ENCODE measurements around the gene CNDP1.

GRCh38 chr18:74488864-74489263 is 45.4 kb upstream of the CNDP1 start:
- no peak for TF ChIP-seq POLR2AphosphoS5 (IDR thresholded peaks at IDR 0.05; ENCODE audit: low read depth, low read length)
- no peak for TF ChIP-seq TAF1 (IDR thresholded peaks at IDR 0.05; ENCODE audit: borderline replicate concordance, insufficient read depth, low read length)
- TF ChIP-seq REST (IDR thresholded peaks at IDR 0.05; ENCODE audit: insufficient read depth in 1 of 2, low read depth in 2 of 2, low read length in 2 of 2): no peak
- TF ChIP-seq SIN3A (IDR thresholded peaks at IDR 0.05; ENCODE audit: borderline replicate concordance, insufficient read depth, low read length): no peak
- no peak for TF ChIP-seq FOXP2 (optimal IDR thresholded peaks at IDR 0.05; ENCODE audit: borderline replicate concordance, extremely low read depth, extremely low read length, insufficient read depth)

All from PFSK-1 (cell line).